GM19438 (cell line): ENCODE data around the gene CDY2A.
"Not testable (repeated sequence)": the region's sequence is repeated elsewhere in the genome, so short reads cannot be mapped to it uniquely, and the experiment has no call there.

Source experiments
- ATAC-seq: cut with Tn5 transposase; IDR thresholded peaks from one replicate; pipeline ENCODE4 v1.9.1; 2021; ENCODE audit warnings: low read depth; ENCODE audit not compliant: unreplicated experiment

The CDY2A gene

GRCh38 chrY:18025487-18025886 is at the start of gene CDY2A:
Gene CDY2A, plus strand, starts transcription at chrY:18025787. Its CDS starts 328 bp downstream, at chrY:18026115.
- ATAC-seq: not testable (repeated sequence)

GRCh38 chrY:17997586-17997985 is 28.0 kb upstream of the CDY2A start:
- not testable (repeated sequence) for ATAC-seq

GRCh38 chrY:17998266-17998665 is 27.3 kb upstream of the CDY2A start:
- not testable (repeated sequence) for ATAC-seq

- not testable (repeated sequence) for ATAC-seq
Measured at GRCh38 chrY:18023897-18024296, 1.7 kb upstream of the CDY2A start.

- ATAC-seq: not testable (repeated sequence)
Measured at GRCh38 chrY:18028845-18029244, 3.3 kb downstream of the CDY2A start.

- ATAC-seq: not testable (repeated sequence)
Measured at GRCh38 chrY:18030178-18030577, 4.6 kb downstream of the CDY2A start.

- not testable (repeated sequence) for ATAC-seq
Measured at GRCh38 chrY:18034100-18034814, 8.7 kb downstream of the CDY2A start.

GRCh38 chrY:18034864-18035263 is 9.3 kb downstream of the CDY2A start:
- ATAC-seq: not testable (repeated sequence)

- ATAC-seq: not testable (repeated sequence)
Measured at GRCh38 chrY:18044990-18045389, 19.4 kb downstream of the CDY2A start.

- ATAC-seq: not testable (repeated sequence)
Measured at GRCh38 chrY:18048149-18049040, 22.8 kb downstream of the CDY2A start.

- ATAC-seq: not testable (repeated sequence)
Measured at GRCh38 chrY:18049061-18049460, 23.5 kb downstream of the CDY2A start.

- ATAC-seq: not testable (repeated sequence)
Measured at GRCh38 chrY:18056473-18056872, 30.9 kb downstream of the CDY2A start.

GRCh38 chrY:18073464-18073863 is 47.9 kb downstream of the CDY2A start:
- ATAC-seq: not testable (repeated sequence)
